Loucy (cell line): ENCODE data around the gene INHBB.

Source experiments
- EZH2phosphoT487 ChIP-seq: fragments of 200-600 bp; IDR thresholded peaks from 2 replicates; pipeline ENCODE4 v1.6.1; 2018; ENCODE audit warnings: antibody characterized with exemption, mild to moderate bottlenecking, moderate library complexity, borderline replicate concordance
- TF ChIP-seq, protein P1 (sequence below): fragments of 200-600 bp; sonication (generic); conservative IDR thresholded peaks from 2 replicates; pipeline ENCODE4 v1.5.1; 2014; ENCODE audit warnings: mild to moderate bottlenecking, antibody characterized with exemption, low read length

DNA sequence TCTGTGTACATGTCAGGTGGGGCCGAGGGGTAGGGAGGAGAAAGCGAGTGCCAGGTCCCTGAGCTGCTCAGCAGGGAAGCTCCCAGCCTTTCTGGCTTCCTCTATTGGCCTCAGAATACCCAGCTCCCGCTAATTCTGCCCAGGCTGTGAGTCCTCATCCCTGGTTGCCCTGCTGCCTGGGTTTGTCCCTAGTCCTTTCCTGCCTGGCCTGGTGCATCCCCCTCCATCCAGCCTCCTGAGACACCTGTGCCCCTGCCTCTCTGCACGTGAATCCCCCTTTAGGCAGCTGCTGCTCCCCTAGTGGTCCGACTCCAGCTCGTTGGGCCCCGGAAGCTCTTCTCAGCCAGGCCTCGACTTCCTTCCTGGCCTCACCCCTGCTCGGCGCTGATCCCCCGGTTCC, 54.6 kb downstream of the INHBB start:
- TF ChIP-seq, protein P1, sequence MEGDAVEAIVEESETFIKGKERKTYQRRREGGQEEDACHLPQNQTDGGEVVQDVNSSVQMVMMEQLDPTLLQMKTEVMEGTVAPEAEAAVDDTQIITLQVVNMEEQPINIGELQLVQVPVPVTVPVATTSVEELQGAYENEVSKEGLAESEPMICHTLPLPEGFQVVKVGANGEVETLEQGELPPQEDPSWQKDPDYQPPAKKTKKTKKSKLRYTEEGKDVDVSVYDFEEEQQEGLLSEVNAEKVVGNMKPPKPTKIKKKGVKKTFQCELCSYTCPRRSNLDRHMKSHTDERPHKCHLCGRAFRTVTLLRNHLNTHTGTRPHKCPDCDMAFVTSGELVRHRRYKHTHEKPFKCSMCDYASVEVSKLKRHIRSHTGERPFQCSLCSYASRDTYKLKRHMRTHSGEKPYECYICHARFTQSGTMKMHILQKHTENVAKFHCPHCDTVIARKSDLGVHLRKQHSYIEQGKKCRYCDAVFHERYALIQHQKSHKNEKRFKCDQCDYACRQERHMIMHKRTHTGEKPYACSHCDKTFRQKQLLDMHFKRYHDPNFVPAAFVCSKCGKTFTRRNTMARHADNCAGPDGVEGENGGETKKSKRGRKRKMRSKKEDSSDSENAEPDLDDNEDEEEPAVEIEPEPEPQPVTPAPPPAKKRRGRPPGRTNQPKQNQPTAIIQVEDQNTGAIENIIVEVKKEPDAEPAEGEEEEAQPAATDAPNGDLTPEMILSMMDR, result no peak
- no peak for TF ChIP-seq EZH2phosphoT487
